AG10803 (cell line): Measurements from ENCODE around the gene PODXL.
"Not testable (repeated sequence)": the region's sequence is repeated elsewhere in the genome, so short reads cannot be mapped to it uniquely, and the experiment has no call there.

Experiments
- DNase-seq: peaks from one replicate; pipeline ENCODE4 v3.0.0; 2010; ENCODE audit warnings: low read depth
- H3K4me3 ChIP-seq: 2 replicates; pipeline ENCODE4 v1.5.1; 2011; ENCODE audit warnings: mild to moderate bottlenecking, low read length, control low read depth
- CTCF ChIP-seq: conservative IDR thresholded peaks from 2 replicates; pipeline ENCODE4 v1.5.1; 2011; ENCODE audit warnings: mild to moderate bottlenecking, low read length, control low read depth, inconsistent platforms

PODXL gene

GRCh38 chr7:131467788-131468187 lies 88.6 kb downstream of the PODXL start:
- DNase-seq = no peak
- TF ChIP-seq CTCF = no peak
- H3K4me3 ChIP-seq = no peak overlapping the region

- H3K4me3 ChIP-seq = no peak overlapping the region
- TF ChIP-seq CTCF = no peak
- no peak for DNase-seq
Observed at GRCh38 chr7:131466735-131467365, 89.6 kb downstream of the PODXL start.

DNA sequence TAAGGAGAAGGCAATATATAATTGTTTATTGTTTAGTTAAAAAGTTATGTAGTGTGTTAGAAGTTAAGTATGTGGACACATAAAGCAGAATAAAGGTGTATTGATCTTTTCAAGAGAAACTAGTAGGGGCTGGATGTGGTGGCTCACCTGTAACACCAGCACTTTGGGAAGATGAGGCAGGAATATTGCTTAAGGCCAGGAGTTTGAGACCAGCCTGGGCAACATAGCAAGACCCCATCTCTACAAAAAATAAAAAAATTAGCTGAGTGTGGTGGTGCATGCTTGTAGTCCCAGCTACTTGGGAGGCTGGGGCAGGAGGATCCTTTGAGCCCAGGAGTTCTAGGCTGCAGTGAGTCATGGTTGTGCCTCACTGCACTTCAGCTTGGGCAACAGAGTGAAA lies 93.7 kb downstream of the PODXL start:
- H3K4me3 ChIP-seq, DNase-seq: not testable (repeated sequence)

- DNase-seq = no peak
- TF ChIP-seq CTCF = no peak
Observed at GRCh38 chr7:131462059-131462458, 94.4 kb downstream of the PODXL start.

GRCh38 chr7:131459256-131459655 lies 97.2 kb downstream of the PODXL start:
- no peak overlapping the region for H3K4me3 ChIP-seq
- DNase-seq = no peak
- TF ChIP-seq CTCF = no peak

More at GRCh38 chr7:131462059-131462458, 94.4 kb downstream of the PODXL start:
- H3K4me3 ChIP-seq = no peak overlapping the region

DNA sequence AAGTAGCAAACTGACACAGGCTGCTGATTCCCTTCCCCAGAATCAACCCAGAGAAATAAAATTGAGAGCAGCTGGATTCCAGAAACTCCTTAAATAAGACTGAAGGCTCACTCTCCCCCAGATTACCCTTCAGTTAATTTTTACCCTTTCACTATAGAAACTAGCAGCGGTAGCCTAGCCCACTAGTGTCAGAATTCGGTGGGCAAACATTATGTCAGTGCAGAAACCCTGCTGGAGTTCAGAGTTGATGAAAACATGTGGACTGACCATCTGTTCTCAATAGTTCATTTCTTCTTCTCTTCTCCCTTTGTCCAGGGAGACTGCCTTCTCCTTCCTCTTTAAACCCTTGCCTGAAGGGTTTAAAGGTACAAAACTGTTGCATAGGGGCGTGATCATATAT lies 100.1 kb downstream of the PODXL start:
- no peak overlapping the region for H3K4me3 ChIP-seq
- DNase-seq = no peak
- TF ChIP-seq CTCF = no peak

DNA sequence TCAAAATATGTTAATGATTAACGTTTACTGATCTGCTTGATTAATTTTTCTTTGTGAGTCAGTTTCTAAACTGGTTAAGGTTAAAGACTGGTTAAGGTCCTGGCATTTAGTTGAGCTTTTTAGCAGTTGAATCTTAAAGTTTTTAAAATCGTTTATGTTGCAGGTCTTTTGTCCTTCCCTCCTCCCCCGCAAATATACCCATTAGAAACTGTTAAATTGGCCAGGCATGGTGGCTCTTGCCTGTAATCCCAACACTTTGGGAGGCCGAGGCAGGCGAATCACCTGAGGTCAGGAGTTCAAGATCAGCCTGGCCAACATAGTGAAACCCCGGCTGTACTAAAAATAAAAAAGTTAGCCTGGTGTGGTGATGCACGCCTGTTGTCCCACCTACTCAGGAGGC lies 100.9 kb downstream of the PODXL start:
- H3K4me3 ChIP-seq = no peak overlapping the region
- no peak for TF ChIP-seq CTCF
- no peak for DNase-seq

- no peak overlapping the region for H3K4me3 ChIP-seq
- TF ChIP-seq CTCF = no peak
- DNase-seq = no peak
Observed at GRCh38 chr7:131455001-131455400, 101.4 kb downstream of the PODXL start.
